HT1080 (cell line): Measurements from ENCODE around the gene BPIFA1. TPM values are rescaled to one million over a fixed set of nuclear protein-coding genes. Genes with fewer than 3 reads are reported as not detected.

Experiments used
- total RNA-seq: library from RNA; depleted of rRNA; stranded (reverse); fragments of >200 nt; shearing (Covaris generic); gene quantifications from 2 replicates; pipeline ENCODE4 v1.2.3, GENCODE V29; 2014; rRNA removed

The BPIFA1 gene
- total RNA-seq, 1 experiment from 2014 or later, result not detected

Other genes starting within 250 kb of the BPIFA1 start
- not detected in 2 replicates for gene SUN5, start 231.6 kb upstream of the BPIFA1 start, total RNA-seq
- gene BPIFB2, start 228.3 kb upstream of the BPIFA1 start, total RNA-seq, result not detected in 2 replicates
- not detected in 2 replicates for gene BPIFB6, start 204.3 kb upstream of the BPIFA1 start, total RNA-seq
- gene BPIFB3, start 182.1 kb upstream of the BPIFA1 start, total RNA-seq, result not detected in 2 replicates
- 0.10 TPM in 1 of 2 replicates, not detected in the other for gene BPIFB4, start 156.4 kb upstream of the BPIFA1 start, total RNA-seq
- not detected in 2 replicates for gene BPIFA2, start 67.8 kb upstream of the BPIFA1 start, total RNA-seq
- gene BPIFA3, start 18.6 kb upstream of the BPIFA1 start, total RNA-seq, result not detected in 2 replicates
- not detected in 2 replicates for gene BPIFB1, start 47.2 kb downstream of the BPIFA1 start, total RNA-seq
- gene CDK5RAP1, start 165.5 kb downstream of the BPIFA1 start, total RNA-seq, result 33.5 and 42.7 TPM in 2 replicates
- 12.3 and 14.6 TPM in 2 replicates for gene SNTA1, start 207.8 kb downstream of the BPIFA1 start, total RNA-seq